Breast epithelium (tissue), 3 donors: Measurements from ENCODE around the gene IFNA10.

Experiments used
- CTCF ChIP-seq, 3 donors: fragments of 450-650 bp; IDR thresholded peaks; one replicate each; pipeline ENCODE4 v1.5.1; 2016 to 2017; ENCODE audit warnings: antibody characterized with exemption in 3 of 3, mild to moderate bottlenecking in 3 of 3, moderate library complexity in 3 of 3
- POLR2A ChIP-seq: fragments of 450-650 bp; IDR thresholded peaks from one replicate; pipeline ENCODE4 v1.6.1; 2016; ENCODE audit warnings: antibody characterized with exemption, mild to moderate bottlenecking, moderate library complexity

GRCh38 chr9:21228122-21228521, 21.2 kb upstream of the IFNA10 start, which contains the start of gene IFNA17:
- TF ChIP-seq CTCF (IDR thresholded peaks at IDR 0.05) (no peak), POLR2A (no peak)
